Measurements from ENCODE around the gene JUN. TPM values are rescaled to one million over a fixed set of nuclear protein-coding genes. Genes with fewer than 3 reads are reported as not detected.

The JUN gene
- total RNA-seq, 1 experiment from 2014 or later: 73.6 TPM

- intact Hi-C loops (cut with micrococcal nuclease): loop anchor here (5.0 to 10.0 kb wide), 3 partner anchors 238 to 808 kb away; no protein-coding TSS in a partner anchor
- no peak overlapping the region for H3K27ac ChIP-seq (ENCODE audit: low read length)
- DNase-seq: no peak
Measured at GRCh38 chr1:58786927-58787245, 3.0 kb upstream of the JUN start.

GRCh38 chr1:58786184-58786926 lies 2.5 kb upstream of the JUN start:
- Histone ChIP-seq H3F3A (ENCODE audit: low read length, unreplicated experiment) (no peaks in the 10 kb centered on the region), H3K9me2 (replicated peaks; ENCODE audit: low read length) (no peaks in the 10 kb centered on the region), H3K9ac (ENCODE audit: low read length) (no peak overlapping the region), H3K36me3 (ENCODE audit: low read depth, low read length) (peaks cover 7% of the 10 kb centered on the region), H2AFZ (ENCODE audit: low read length) (no peak overlapping the region), H3K27me3 (ENCODE audit: low read length) (no peaks in the 10 kb centered on the region), H4K20me1 (ENCODE audit: low read length) (peaks cover 22% of the 10 kb centered on the region), H3K4me2 (ENCODE audit: low read length) (peak overlapping the region; percentile 98), H3K9me3 (ENCODE audit: low read length) (no peaks in the 10 kb centered on the region), H3K27ac (ENCODE audit: low read length) (peak overlapping the region; percentile 84), H3K79me2 (ENCODE audit: low read length) (peaks cover 30% of the 10 kb centered on the region), H3K4me3 (ENCODE audit: low read length) (peak overlapping the region; percentile 76; the same call in 1 of the 2 replicates), H3K4me1 (ENCODE audit: insufficient read depth, low read length) (peaks cover 12% of the 10 kb centered on the region)
- no peak for DNase-seq
- CTCF ChIA-PET: no interaction called here
- ATAC-seq: no peak
- POLR2A ChIA-PET (ENCODE audit: unreplicated experiment): interaction anchor here (0.7 kb wide), 1 partner anchor 491 kb away, joined by 6 read pairs; no protein-coding TSS in a partner anchor
- BruUV-seq (replicated peaks): no TSS peak
- no peak for TF ChIP-seq EZH2 (IDR thresholded peaks at IDR 0.05; ENCODE audit: low read length, unreplicated experiment)
- no peak for TF ChIP-seq EZH2phosphoT487 (IDR thresholded peaks at IDR 0.05; ENCODE audit: borderline replicate concordance, low read length)
- no peak for TF ChIP-seq CTCF (conservative IDR thresholded peaks at IDR 0.05; ENCODE audit: low read depth, low read length)
- intact Hi-C loops (cut with micrococcal nuclease): loop anchor here (5.0 to 10.0 kb wide), 3 partner anchors 238 to 808 kb away; no protein-coding TSS in a partner anchor

More at GRCh38 chr1:58786927-58787245, 3.0 kb upstream of the JUN start:
- peaks cover 5% of the 10 kb centered on the region for H3K36me3 ChIP-seq (ENCODE audit: low read depth, low read length)
- H3K4me2 ChIP-seq (ENCODE audit: low read length): no peak overlapping the region
- no peaks in the 10 kb centered on the region for H3K27me3 ChIP-seq (ENCODE audit: low read length)
- no peaks in the 10 kb centered on the region for H3K9me3 ChIP-seq (ENCODE audit: low read length)
- H3K4me1 ChIP-seq (ENCODE audit: insufficient read depth, low read length): peaks cover 12% of the 10 kb centered on the region
- H3K79me2 ChIP-seq (ENCODE audit: low read length): peaks cover 25% of the 10 kb centered on the region
- no peaks in the 10 kb centered on the region for H3F3A ChIP-seq (ENCODE audit: low read length, unreplicated experiment)
- no peak overlapping the region for H2AFZ ChIP-seq (ENCODE audit: low read length)
- ChIA-PET CTCF (no interaction called here), POLR2A (ENCODE audit: unreplicated experiment) (interaction anchor here (0.7 kb wide), 1 partner anchor 490 kb away, joined by 6 read pairs; no protein-coding TSS in a partner anchor)
- no peak overlapping the region for H3K9ac ChIP-seq (ENCODE audit: low read length)
- BruUV-seq (replicated peaks): no TSS peak
- TF ChIP-seq EZH2 (IDR thresholded peaks at IDR 0.05; ENCODE audit: low read length, unreplicated experiment) (no peak), EZH2phosphoT487 (IDR thresholded peaks at IDR 0.05; ENCODE audit: borderline replicate concordance, low read length) (no peak), CTCF (conservative IDR thresholded peaks at IDR 0.05; ENCODE audit: low read depth, low read length) (no peak)
- H4K20me1 ChIP-seq (ENCODE audit: low read length): peaks cover 17% of the 10 kb centered on the region
- no peak for ATAC-seq
- no peak overlapping the region for H3K4me3 ChIP-seq (ENCODE audit: low read length)
- no peaks in the 10 kb centered on the region for H3K9me2 ChIP-seq (replicated peaks; ENCODE audit: low read length)

Measured in PC-3 (cell line).